Brain microvascular endothelial cell (primary cell): ENCODE data around the gene EID2B.

Source experiments
- DNase-seq: peaks from one replicate; pipeline ENCODE4 v3.0.0-alpha.2; 2020
- H3K27ac ChIP-seq: fragments of 250-450 bp; sonication (Bioruptor Pico); 2 replicates; pipeline ENCODE4 v1.5.1; 2020; ENCODE audit warnings: mild to moderate bottlenecking, moderate library complexity
- H3K27me3 ChIP-seq: fragments of 250-450 bp; sonication (Bioruptor Pico); replicated peaks from 2 replicates; pipeline ENCODE4 v1.5.1; 2020; ENCODE audit warnings: mild to moderate bottlenecking
- H3K36me3 ChIP-seq: fragments of 250-450 bp; sonication (Bioruptor Pico); replicated peaks from 2 replicates; pipeline ENCODE4 v1.5.1; 2020; ENCODE audit warnings: mild to moderate bottlenecking
- H3K4me3 ChIP-seq: 2 replicates; pipeline ENCODE4 v1.5.1; 2011; ENCODE audit warnings: low read depth, mild to moderate bottlenecking, control low read depth, low read length, moderate library complexity
- CTCF ChIP-seq: IDR thresholded peaks from 2 replicates; pipeline ENCODE4 v1.5.1; 2011; ENCODE audit warnings: low read depth, mild to moderate bottlenecking, moderate library complexity, low read length, control low read depth, inconsistent platforms; ENCODE audit errors: missing control alignments
- in situ Hi-C: cut with HindIII; loops from 2 replicates; pipeline ENCODE4 v1.10.0; 2017; ENCODE audit warnings: low sequenced_read_pairs, low pct_ligation_motif_present

The EID2B gene

GRCh38 chr19:39499932-39500331 is 32.7 kb downstream of the EID2B start:
- H3K27me3 ChIP-seq, result peaks cover 15% of the 10 kb centered on the region
- no peak for TF ChIP-seq CTCF
- DNase-seq, result no peak
- no peak overlapping the region for H3K27ac ChIP-seq
- H3K4me3 ChIP-seq, result no peak overlapping the region
- in situ Hi-C loops, result no loop called here
- H3K36me3 ChIP-seq, result no peaks in the 10 kb centered on the region

DNA sequence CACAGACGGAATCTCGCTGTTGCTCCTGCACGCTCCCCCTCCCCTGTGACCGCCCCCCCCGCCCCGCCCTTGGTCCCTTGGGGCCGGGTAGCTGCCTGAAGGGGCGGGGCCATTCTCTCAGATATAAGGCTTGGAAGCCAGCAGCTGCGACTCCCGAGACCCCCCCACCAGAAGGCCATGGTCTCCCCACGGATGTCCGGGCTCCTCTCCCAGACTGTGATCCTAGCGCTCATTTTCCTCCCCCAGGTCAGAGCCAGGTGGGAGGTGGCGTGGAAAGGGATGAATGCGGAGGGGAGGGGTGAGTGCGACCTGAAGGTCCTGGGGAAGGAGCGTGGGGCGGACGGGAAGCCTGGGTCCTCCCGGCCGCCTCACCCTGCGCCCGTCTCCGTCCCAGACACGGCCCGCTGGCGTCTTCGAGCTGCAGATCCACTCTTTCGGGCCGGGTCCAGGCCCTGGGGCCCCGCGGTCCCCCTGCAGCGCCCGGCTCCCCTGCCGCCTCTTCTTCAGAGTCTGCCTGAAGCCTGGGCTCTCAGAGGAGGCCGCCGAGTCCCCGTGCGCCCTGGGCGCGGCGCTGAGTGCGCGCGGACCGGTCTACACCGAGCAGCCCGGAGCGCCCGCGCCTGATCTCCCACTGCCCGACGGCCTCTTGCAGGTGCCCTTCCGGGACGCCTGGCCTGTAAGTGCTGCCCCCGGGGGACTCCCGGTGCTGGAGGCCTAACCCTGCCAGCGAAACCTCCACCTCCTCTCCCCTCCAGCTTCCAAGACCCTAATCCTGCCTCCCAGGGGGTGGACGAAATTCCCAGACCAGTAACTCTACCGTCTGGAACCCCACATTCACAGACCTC is 33.6 kb downstream of the EID2B start, which contains the start of gene DLL3:
DLL3 (plus strand) TSS at position 150 of the 845 bp plus-strand sequence; CDS start at position 178, 28 bp downstream.
- Histone ChIP-seq H3K27ac (no peak within 1 kb of the TSS), H3K36me3 (no peaks in the 10 kb centered on the region), H3K27me3 (peaks cover 15% of the 10 kb centered on the region), H3K4me3 (peak within 1 kb of the TSS; percentile 33)
- in situ Hi-C loops, result no loop called here
- no peak for TF ChIP-seq CTCF
- no peak for DNase-seq

GRCh38 chr19:39497996-39498797 is 34.5 kb downstream of the EID2B start:
- Histone ChIP-seq H3K27me3 (peaks cover 15% of the 10 kb centered on the region), H3K36me3 (no peaks in the 10 kb centered on the region), H3K4me3 (peak overlapping the region; percentile 33), H3K27ac (no peak overlapping the region)
- peak; percentile 7 for DNase-seq
- peak; percentile 69 for TF ChIP-seq CTCF
- in situ Hi-C loops, result no loop called here

- DNase-seq, result no peak
- in situ Hi-C loops, result no loop called here
- H3K27ac ChIP-seq, result no peak overlapping the region
- no peaks in the 10 kb centered on the region for H3K36me3 ChIP-seq
- H3K4me3 ChIP-seq, result peak overlapping the region; percentile 33
- H3K27me3 ChIP-seq, result peaks cover 15% of the 10 kb centered on the region
- TF ChIP-seq CTCF, result no peak
Observed at GRCh38 chr19:39497701-39497995, 35.0 kb downstream of the EID2B start.

DNA sequence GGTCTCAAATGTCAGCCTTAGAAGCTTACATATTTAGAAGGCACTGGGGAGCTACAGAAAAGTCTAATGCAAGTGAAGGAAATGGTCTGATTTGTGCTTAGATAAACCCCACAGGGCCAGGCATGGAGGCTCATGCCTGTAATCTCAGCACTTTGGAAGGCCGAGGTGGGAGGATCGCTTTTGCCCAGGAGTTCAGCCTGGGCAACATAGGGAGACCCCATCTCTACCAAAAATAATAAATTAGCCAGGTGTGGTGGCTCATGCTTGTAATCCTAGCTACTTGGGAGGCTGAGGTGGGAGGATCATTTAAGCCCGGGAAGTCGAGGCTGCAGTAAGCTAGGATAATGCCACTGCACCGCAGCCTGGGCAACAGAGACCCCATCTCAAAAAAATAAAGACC is 36.6 kb downstream of the EID2B start:
- in situ Hi-C loops, result no loop called here
- TF ChIP-seq CTCF, result no peak
- peaks cover 6% of the 10 kb centered on the region for H3K36me3 ChIP-seq
- DNase-seq, result no peak
- H3K27ac ChIP-seq, result no peak overlapping the region
- peaks cover 15% of the 10 kb centered on the region for H3K27me3 ChIP-seq
- no peak overlapping the region for H3K4me3 ChIP-seq
